ENCODE data around the gene TTPAL.

The TTPAL gene

DNA sequence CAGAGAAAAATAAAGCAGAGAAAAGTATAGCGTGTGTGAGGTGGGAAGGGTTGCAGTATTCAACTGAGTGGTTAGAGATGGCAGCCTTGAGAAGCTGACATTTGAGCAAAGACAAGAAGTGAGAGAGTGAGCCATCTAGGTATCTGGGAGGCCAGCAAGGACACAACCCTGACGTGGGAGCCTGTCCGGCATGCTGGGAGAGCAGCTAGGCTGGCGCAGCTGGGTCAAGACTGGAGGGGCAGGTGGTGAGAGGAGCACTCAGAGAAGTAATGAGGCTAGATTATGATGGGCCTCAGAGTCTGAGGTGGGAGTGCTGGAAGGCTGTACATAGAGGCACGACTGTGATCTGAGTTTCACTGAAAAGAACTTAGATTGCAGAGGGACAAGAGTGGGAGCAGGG is 12.9 kb downstream of the TTPAL start (continued):
- TF ChIP-seq ZNF302 (tag by site-specific recombination; IDR thresholded peaks at IDR 0.05; ENCODE audit: low read depth): no peak
- no peak for TF ChIP-seq ZBTB17 (tag by site-specific recombination; IDR thresholded peaks at IDR 0.05)

DNA sequence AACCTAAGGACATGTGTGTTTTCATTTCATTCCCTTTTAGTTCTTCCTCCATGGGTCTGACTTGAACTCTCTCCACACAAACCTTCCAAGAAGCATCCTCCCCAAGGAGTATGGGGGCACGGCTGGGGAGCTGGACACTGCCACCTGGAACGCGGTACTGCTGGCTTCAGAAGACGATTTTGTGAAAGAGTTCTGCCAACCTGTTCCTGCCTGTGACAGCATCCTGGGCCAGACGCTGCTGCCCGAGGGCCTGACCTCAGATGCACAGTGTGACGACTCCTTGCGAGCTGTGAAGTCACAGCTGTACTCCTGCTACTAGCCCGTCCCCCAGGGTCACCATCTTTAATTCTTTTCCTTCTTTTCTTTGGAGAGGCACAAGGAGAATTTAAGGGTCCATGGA is 13.5 kb downstream of the TTPAL start:
- ChIA-PET POLR2A (no interaction called here), CTCF (no interaction called here)
- H3K27ac ChIP-seq (ENCODE audit: extremely low read depth, low read depth, low read length): no peak overlapping the region
- H3K4me3 ChIP-seq (ENCODE audit: low read depth, low read length): no peak overlapping the region
- H3K36me3 ChIP-seq (ENCODE audit: control insufficient read depth in 2 of 2, insufficient read depth in 1 of 2, low read length in 2 of 2): peaks cover 12 to 91% of the 10 kb centered on the region in 2 experiments
- H3K4me1 ChIP-seq (ENCODE audit: control insufficient read depth, insufficient read depth, low read length): no peaks in the 10 kb centered on the region
- no peak for TF ChIP-seq GFI1B (tag by site-specific recombination; IDR thresholded peaks at IDR 0.05)
- TF ChIP-seq HOXD13 (CRISPR knock-in tag; IDR thresholded peaks at IDR 0.05; ENCODE audit: borderline replicate concordance): no peak
- TF ChIP-seq ZNF184 (tag by site-specific recombination; IDR thresholded peaks at IDR 0.05): no peak
- no peak for TF ChIP-seq ZNF292 (tag by site-specific recombination; IDR thresholded peaks at IDR 0.05; ENCODE audit: borderline replicate concordance, low read depth)
- no peak for TF ChIP-seq ZNF248 (tag by site-specific recombination; IDR thresholded peaks at IDR 0.05)
- no peak for TF ChIP-seq SETDB1 (IDR thresholded peaks at IDR 0.05; ENCODE audit: insufficient read length, low read length)
- H3K9me3 ChIP-seq (ENCODE audit: control insufficient read depth, insufficient read depth, low read depth, low read length): no peaks in the 10 kb centered on the region

DNA sequence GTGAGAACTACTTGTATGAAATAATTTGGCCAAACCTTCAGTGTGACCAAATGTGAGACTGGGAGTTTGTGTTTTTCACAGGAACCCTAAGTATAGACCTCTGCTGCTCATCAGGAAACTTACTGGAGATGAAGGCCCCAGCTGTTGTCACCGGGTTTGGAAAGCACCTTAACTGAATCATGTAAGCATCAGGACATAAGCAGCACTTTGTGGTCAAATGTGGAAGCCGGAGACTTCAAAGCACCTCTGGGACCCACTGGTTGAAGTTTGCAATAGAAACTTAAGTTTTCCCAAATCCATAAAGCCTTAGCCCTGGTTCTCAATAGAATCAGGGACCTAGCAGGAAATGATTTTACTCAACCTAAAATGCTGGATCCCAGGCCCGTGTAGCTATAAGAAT is 14.3 kb downstream of the TTPAL start:
- H3K9me3 ChIP-seq (ENCODE audit: control insufficient read depth, insufficient read depth, low read depth, low read length): no peaks in the 10 kb centered on the region
- POLR2A ChIA-PET: no interaction called here
- CTCF ChIA-PET: no interaction called here
- H3K27ac ChIP-seq (ENCODE audit: extremely low read depth, low read depth, low read length): no peak overlapping the region
- H3K4me1 ChIP-seq (ENCODE audit: control insufficient read depth, insufficient read depth, low read length): no peaks in the 10 kb centered on the region
- no peak overlapping the region for H3K4me3 ChIP-seq (ENCODE audit: low read depth, low read length)
- TF ChIP-seq HOXD13 (CRISPR knock-in tag; IDR thresholded peaks at IDR 0.05; ENCODE audit: borderline replicate concordance) (no peak), ZNF626 (tag by site-specific recombination; IDR thresholded peaks at IDR 0.05) (no peak), ZNF600 (tag by site-specific recombination; IDR thresholded peaks at IDR 0.05) (no peak), ZNF548 (tag by site-specific recombination; IDR thresholded peaks at IDR 0.05) (no peak), REPIN1 (tag by site-specific recombination; IDR thresholded peaks at IDR 0.05; ENCODE audit: low read depth) (no peak), ZNF416 (tag by site-specific recombination; IDR thresholded peaks at IDR 0.05) (no peak), EGR2 (tag by site-specific recombination; IDR thresholded peaks at IDR 0.05; ENCODE audit: low read depth) (no peak), MEIS1 (CRISPR knock-in tag; IDR thresholded peaks at IDR 0.05; ENCODE audit: borderline replicate concordance) (no peak), ZNF621 (tag by site-specific recombination; IDR thresholded peaks at IDR 0.05) (no peak), ZBTB21 (tag by site-specific recombination; IDR thresholded peaks at IDR 0.05) (no peak), ZNF350 (tag by site-specific recombination; IDR thresholded peaks at IDR 0.05) (no peak), ZNF24 (tag by site-specific recombination; IDR thresholded peaks at IDR 0.05) (no peak)
- TF ChIP-seq, protein P1, sequence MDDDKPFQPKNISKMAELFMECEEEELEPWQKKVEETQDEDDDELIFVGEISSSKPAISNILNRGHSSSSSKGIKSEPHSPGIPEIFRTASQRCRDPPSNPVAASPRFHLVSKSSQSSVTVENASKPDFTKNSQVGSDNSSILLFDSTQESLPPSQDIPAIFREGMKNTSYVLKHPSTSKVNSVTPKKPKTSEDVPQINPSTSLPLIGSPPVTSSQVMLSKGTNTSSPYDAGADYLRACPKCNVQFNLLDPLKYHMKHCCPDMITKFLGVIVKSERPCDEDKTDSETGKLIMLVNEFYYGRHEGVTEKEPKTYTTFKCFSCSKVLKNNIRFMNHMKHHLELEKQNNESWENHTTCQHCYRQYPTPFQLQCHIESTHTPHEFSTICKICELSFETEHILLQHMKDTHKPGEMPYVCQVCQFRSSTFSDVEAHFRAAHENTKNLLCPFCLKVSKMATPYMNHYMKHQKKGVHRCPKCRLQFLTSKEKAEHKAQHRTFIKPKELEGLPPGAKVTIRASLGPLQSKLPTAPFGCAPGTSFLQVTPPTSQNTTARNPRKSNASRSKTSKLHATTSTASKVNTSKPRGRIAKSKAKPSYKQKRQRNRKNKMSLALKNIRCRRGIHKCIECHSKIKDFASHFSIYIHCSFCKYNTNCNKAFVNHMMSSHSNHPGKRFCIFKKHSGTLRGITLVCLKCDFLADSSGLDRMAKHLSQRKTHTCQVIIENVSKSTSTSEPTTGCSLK (tag by site-specific recombination; IDR thresholded peaks at IDR 0.05): no peak
- peaks cover 7 to 91% of the 10 kb centered on the region in 2 experiments for H3K36me3 ChIP-seq (ENCODE audit: control insufficient read depth in 2 of 2, insufficient read depth in 1 of 2, low read length in 2 of 2)
